Measurements from ENCODE around the gene PCCA. TPM values are rescaled to one million over a fixed set of nuclear protein-coding genes. Genes with fewer than 3 reads are reported as not detected.

The PCCA gene
- total RNA-seq, 1 experiment from 2014 or later, result 52.8 TPM

- TF ChIP-seq RORB (CRISPR knock-in tag; IDR thresholded peaks at IDR 0.05) (no peak), FOXK1 (CRISPR knock-in tag; IDR thresholded peaks at IDR 0.05) (no peak), ZSCAN18 (CRISPR knock-in tag; IDR thresholded peaks at IDR 0.05) (no peak)
Observed at GRCh38 chr13:100532836-100533435, 444.0 kb downstream of the PCCA start (continued).

- Mint-ChIP-seq H3K27me3 (ENCODE audit: low read depth) (no peaks in the 10 kb centered on the region), H3K4me1 (peaks cover 25% of the 10 kb centered on the region), H3K4me3 (no peak overlapping the region), H3K27ac (no peak overlapping the region; the same call in 1 of the 2 replicates), H3K36me3 (peaks cover 11% of the 10 kb centered on the region; the same call in 1 of the 2 replicates), H3K9me3 (no peaks in the 10 kb centered on the region)
- ChIA-PET CTCF (no interaction called here), POLR2A (no interaction called here)
- ATAC-seq (no peak), DNase-seq (ENCODE audit: low spot score) (no peak)
- TF ChIP-seq FOXP4 (CRISPR knock-in tag; IDR thresholded peaks at IDR 0.05) (no peak), ZNF416 (CRISPR knock-in tag; IDR thresholded peaks at IDR 0.05) (no peak), GABPB1 (CRISPR knock-in tag; IDR thresholded peaks at IDR 0.05) (no peak), HMGA2 (CRISPR knock-in tag; IDR thresholded peaks at IDR 0.05) (no peak), ATF3 (CRISPR knock-in tag; conservative IDR thresholded peaks at IDR 0.05) (no peak), MXD4 (CRISPR knock-in tag; IDR thresholded peaks at IDR 0.05; ENCODE audit: borderline replicate concordance) (no peak), TEAD4 (CRISPR knock-in tag; IDR thresholded peaks at IDR 0.05) (no peak), ZNF219 (CRISPR knock-in tag; IDR thresholded peaks at IDR 0.05; ENCODE audit: borderline replicate concordance) (no peak), SOX15 (CRISPR knock-in tag; IDR thresholded peaks at IDR 0.05) (no peak), ZNF512 (CRISPR knock-in tag; IDR thresholded peaks at IDR 0.05; ENCODE audit: borderline replicate concordance) (no peak), NFE2L1 (CRISPR knock-in tag; IDR thresholded peaks at IDR 0.05) (no peak), IRF1 (CRISPR knock-in tag; IDR thresholded peaks at IDR 0.05) (no peak)
Observed at GRCh38 chr13:100533588-100534041, 444.7 kb downstream of the PCCA start.

GRCh38 chr13:100534147-100534843, 445.4 kb downstream of the PCCA start:
- Mint-ChIP-seq H3K36me3 (peaks cover 4% of the 10 kb centered on the region; the same call in 1 of the 2 replicates), H3K4me1 (peaks cover 23% of the 10 kb centered on the region), H3K4me3 (no peak overlapping the region), H3K9me3 (no peaks in the 10 kb centered on the region), H3K27me3 (ENCODE audit: low read depth) (no peaks in the 10 kb centered on the region), H3K27ac (peak overlapping the region; percentile 16; the same call in 1 of the 2 replicates)
- POLR2A ChIA-PET, result no interaction called here
- DNase-seq (ENCODE audit: low spot score) (no peak), ATAC-seq (no peak)
- CTCF ChIA-PET, result no interaction called here
- TF ChIP-seq PREB (CRISPR knock-in tag; IDR thresholded peaks at IDR 0.05; ENCODE audit: borderline replicate concordance) (no peak), MLX (CRISPR knock-in tag; IDR thresholded peaks at IDR 0.05) (no peak), MYBL2 (CRISPR knock-in tag; IDR thresholded peaks at IDR 0.05) (no peak), ATF3 (CRISPR knock-in tag; conservative IDR thresholded peaks at IDR 0.05) (no peak), ZNF423 (CRISPR knock-in tag; IDR thresholded peaks at IDR 0.05) (peak; percentile 59; the same call in 1 of the 2 replicates), RELA (CRISPR knock-in tag; IDR thresholded peaks at IDR 0.05; ENCODE audit: borderline replicate concordance) (no peak), ZNF317 (CRISPR knock-in tag; IDR thresholded peaks at IDR 0.05; ENCODE audit: borderline replicate concordance, low read depth) (no peak), GTF2I (CRISPR knock-in tag; conservative IDR thresholded peaks at IDR 0.05) (no peak)
